Measurements from ENCODE around the gene TM7SF2. TPM values are rescaled to one million over a fixed set of nuclear protein-coding genes. Genes with fewer than 3 reads are reported as not detected.
A peak's percentile ranks its signal among the peaks of the same experiment; 100 is the strongest.

TM7SF2 gene
- total RNA-seq, 1 experiment from 2014 or later = 49.5 TPM

- H3K4me1 ChIP-seq (replicated peaks; ENCODE audit: insufficient read depth) = peaks cover 30% of the 10 kb centered on the region
- intact Hi-C loops (cut with micrococcal nuclease; ENCODE audit: unreplicated experiment) = loop anchor here (1.0 kb wide), 1 partner anchor 61 kb away; no protein-coding TSS in a partner anchor
- H3K79me2 ChIP-seq (ENCODE audit: low read depth) = peaks cover 54% of the 10 kb centered on the region
- no peaks in the 10 kb centered on the region for H3K9me2 ChIP-seq (ENCODE audit: insufficient read depth)
- CTCF ChIA-PET = interaction anchor here (0.5 to 0.9 kb wide), 4 partner anchors 13 to 1190 kb away, joined by 3 to 9 read pairs (median 6); partner anchors contain the start of gene SF1
- no peaks in the 10 kb centered on the region for H3K27me3 ChIP-seq (ENCODE audit: insufficient read depth, low read depth)
- H4K20me1 ChIP-seq (ENCODE audit: insufficient read depth) = peaks cover 12% of the 10 kb centered on the region; the same call in 1 of the 2 replicates
- H3K36me3 ChIP-seq (ENCODE audit: low read depth) = peaks cover 35% of the 10 kb centered on the region
- POLR2A ChIA-PET (ENCODE audit: unreplicated experiment) = interaction anchor here (0.5 to 1.1 kb wide), 13 partner anchors 10 to 1319 kb away, joined by 3 to 10 read pairs (median 3); partner anchors contain the start of gene CAPN1
- BruUV-seq (replicated peaks) = TSS peak; percentile 55
- H3F3A ChIP-seq (ENCODE audit: insufficient read depth, low read depth) = peaks cover 75% of the 10 kb centered on the region
- H3K4me2 ChIP-seq = peak within 1 kb of the TSS; percentile 90
- H2AFZ ChIP-seq = peak within 1 kb of the TSS; percentile 77
- DNase-seq = peak; percentile 96 to 99
- TF ChIP-seq CTCF (conservative IDR thresholded peaks at IDR 0.05) = no peak
- no peak for TF ChIP-seq EZH2 (IDR thresholded peaks at IDR 0.05; ENCODE audit: low read depth)
- H3K4me3 ChIP-seq = peak within 1 kb of the TSS; percentile 92
- H3K27ac ChIP-seq = peak within 1 kb of the TSS; percentile 85
- H3K9me3 ChIP-seq (ENCODE audit: insufficient read depth, low read depth) = no peaks in the 10 kb centered on the region
Measured at GRCh38 chr11:65121865-65122696, 10.4 kb downstream of the TM7SF2 start, which contains the start of the genes FAU and MRPL49. FAU (minus strand) TSS chr11:65122134; CDS start chr11:65121813, 321 bp downstream. MRPL49 (plus strand) TSS chr11:65122321; CDS start chr11:65122347, 26 bp downstream.

GRCh38 chr11:65124480-65125196, 13.0 kb downstream of the TM7SF2 start:
- DNase-seq = no peak
- TF ChIP-seq CTCF (conservative IDR thresholded peaks at IDR 0.05) = no peak
- TF ChIP-seq EZH2 (IDR thresholded peaks at IDR 0.05; ENCODE audit: low read depth) = no peak
- no peaks in the 10 kb centered on the region for H3K9me3 ChIP-seq (ENCODE audit: insufficient read depth, low read depth)
- no peaks in the 10 kb centered on the region for H3K9me2 ChIP-seq (ENCODE audit: insufficient read depth)
- H3K36me3 ChIP-seq (ENCODE audit: low read depth) = peaks cover 52% of the 10 kb centered on the region
- POLR2A ChIA-PET (ENCODE audit: unreplicated experiment) = interaction anchor here (0.6 kb wide), 2 partner anchors 309 to 353 kb away, joined by 3 to 4 read pairs; no protein-coding TSS in a partner anchor
- intact Hi-C loops (cut with micrococcal nuclease; ENCODE audit: unreplicated experiment) = no loop called here
- CTCF ChIA-PET = no interaction called here
- peaks cover 16% of the 10 kb centered on the region; the same call in 1 of the 2 replicates for H4K20me1 ChIP-seq (ENCODE audit: insufficient read depth)
- 0 out of 2 replicates have a peak overlapping the region, but pooled peaks have one; percentile 90 for H3K4me2 ChIP-seq
- BruUV-seq (replicated peaks) = no TSS peak
- H3K27ac ChIP-seq = no peak overlapping the region
- peaks cover 50% of the 10 kb centered on the region for H3K79me2 ChIP-seq (ENCODE audit: low read depth)
- H2AFZ ChIP-seq = no peak overlapping the region
- peaks cover 75% of the 10 kb centered on the region for H3F3A ChIP-seq (ENCODE audit: insufficient read depth, low read depth)
- peaks cover 30% of the 10 kb centered on the region for H3K4me1 ChIP-seq (replicated peaks; ENCODE audit: insufficient read depth)
- no peaks in the 10 kb centered on the region for H3K27me3 ChIP-seq (ENCODE audit: insufficient read depth, low read depth)
- no peak overlapping the region for H3K4me3 ChIP-seq
